GM13976 (cell line): Measurements from ENCODE around the gene FAM167B.

ENCODE experiments used
- DNase-seq: peaks from one replicate; pipeline ENCODE4 v3.0.0; 2012; ENCODE audit warnings: low spot score
- in situ Hi-C: fragments of 300-500 bp; cut with MboI; formaldehyde crosslinking; loops from one replicate; pipeline ENCODE4 v1.12.0; 2022; ENCODE audit warnings: low sequenced_read_pairs, mixed read lengths, inconsistent platforms; ENCODE audit not compliant: unreplicated experiment
- TF ChIP-seq, protein P1 (sequence below): IDR thresholded peaks from 2 replicates; pipeline ENCODE4 v1.5.1; 2012; ENCODE audit warnings: borderline replicate concordance, mild to moderate bottlenecking; ENCODE audit not compliant: insufficient read depth; ENCODE audit errors: extremely low read depth, missing control alignments, control extremely low read depth

Gene FAM167B

DNA sequence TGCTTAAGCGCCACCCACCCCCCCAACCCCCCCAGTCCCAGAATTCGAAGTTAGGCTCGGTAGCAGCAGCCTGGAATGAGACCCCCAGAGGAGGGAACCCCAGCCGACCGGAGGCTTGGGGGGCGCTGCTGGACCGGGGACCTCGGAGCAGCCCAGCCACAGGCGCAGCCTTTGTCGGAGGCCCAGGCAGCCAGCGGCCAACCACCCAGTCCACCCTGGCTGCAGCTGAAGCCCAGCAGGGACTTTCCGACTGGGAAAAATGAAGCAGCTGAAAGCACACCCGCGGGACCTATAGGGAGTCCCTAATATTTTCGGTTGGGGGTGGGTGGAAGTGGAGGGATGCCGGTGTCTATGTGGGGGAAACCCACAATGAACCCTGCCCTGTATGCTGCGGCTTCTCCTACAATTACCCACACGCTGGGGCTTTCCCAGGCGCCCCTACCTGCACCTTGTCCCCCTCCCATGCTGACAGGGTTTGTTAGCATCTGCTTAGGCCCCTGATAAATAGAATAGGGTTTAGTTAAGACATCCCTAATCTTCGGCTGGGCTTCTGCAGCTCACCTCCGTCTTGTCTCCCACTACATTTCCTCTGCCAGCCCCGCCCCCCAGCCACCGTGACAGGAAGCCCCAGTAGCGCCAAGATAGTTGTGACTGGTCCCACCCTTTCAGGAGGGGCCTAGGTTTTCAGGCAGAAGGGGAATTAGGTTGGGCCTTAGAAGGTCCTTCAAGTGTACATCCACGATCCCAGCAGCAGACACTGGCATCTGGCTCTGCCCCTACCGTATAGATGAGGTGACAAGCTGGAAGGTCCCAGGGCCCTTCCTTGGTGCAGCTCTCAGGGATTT lies 45.8 kb upstream of the FAM167B start:
- DNase-seq: peak; percentile 86
- in situ Hi-C loops: no loop called here
- TF ChIP-seq, protein P1, sequence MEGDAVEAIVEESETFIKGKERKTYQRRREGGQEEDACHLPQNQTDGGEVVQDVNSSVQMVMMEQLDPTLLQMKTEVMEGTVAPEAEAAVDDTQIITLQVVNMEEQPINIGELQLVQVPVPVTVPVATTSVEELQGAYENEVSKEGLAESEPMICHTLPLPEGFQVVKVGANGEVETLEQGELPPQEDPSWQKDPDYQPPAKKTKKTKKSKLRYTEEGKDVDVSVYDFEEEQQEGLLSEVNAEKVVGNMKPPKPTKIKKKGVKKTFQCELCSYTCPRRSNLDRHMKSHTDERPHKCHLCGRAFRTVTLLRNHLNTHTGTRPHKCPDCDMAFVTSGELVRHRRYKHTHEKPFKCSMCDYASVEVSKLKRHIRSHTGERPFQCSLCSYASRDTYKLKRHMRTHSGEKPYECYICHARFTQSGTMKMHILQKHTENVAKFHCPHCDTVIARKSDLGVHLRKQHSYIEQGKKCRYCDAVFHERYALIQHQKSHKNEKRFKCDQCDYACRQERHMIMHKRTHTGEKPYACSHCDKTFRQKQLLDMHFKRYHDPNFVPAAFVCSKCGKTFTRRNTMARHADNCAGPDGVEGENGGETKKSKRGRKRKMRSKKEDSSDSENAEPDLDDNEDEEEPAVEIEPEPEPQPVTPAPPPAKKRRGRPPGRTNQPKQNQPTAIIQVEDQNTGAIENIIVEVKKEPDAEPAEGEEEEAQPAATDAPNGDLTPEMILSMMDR: no peak

DNA sequence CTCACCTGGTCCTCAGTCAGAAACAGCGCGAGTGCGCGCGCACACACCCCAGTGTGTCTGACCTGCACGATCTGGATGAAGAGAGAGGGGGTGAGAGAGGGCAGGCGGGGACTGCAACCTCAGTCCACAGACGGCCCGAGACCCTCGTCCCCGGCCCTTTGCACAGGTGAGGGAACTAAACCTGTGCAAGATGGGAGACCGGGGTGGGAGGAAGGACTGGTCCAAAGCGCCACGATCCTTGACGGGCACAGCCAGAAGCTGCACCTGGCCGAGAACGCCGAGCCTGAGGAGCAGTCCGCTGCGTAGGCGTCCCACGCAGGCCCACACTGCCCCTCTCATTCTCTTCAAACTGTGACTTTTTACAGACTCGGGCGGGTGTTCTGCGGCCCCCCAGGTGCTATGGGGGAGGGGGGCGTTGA lies 42.1 kb upstream of the FAM167B start:
- in situ Hi-C loops: no loop called here
- DNase-seq: no peak
- TF ChIP-seq, protein P1: no peak

DNA sequence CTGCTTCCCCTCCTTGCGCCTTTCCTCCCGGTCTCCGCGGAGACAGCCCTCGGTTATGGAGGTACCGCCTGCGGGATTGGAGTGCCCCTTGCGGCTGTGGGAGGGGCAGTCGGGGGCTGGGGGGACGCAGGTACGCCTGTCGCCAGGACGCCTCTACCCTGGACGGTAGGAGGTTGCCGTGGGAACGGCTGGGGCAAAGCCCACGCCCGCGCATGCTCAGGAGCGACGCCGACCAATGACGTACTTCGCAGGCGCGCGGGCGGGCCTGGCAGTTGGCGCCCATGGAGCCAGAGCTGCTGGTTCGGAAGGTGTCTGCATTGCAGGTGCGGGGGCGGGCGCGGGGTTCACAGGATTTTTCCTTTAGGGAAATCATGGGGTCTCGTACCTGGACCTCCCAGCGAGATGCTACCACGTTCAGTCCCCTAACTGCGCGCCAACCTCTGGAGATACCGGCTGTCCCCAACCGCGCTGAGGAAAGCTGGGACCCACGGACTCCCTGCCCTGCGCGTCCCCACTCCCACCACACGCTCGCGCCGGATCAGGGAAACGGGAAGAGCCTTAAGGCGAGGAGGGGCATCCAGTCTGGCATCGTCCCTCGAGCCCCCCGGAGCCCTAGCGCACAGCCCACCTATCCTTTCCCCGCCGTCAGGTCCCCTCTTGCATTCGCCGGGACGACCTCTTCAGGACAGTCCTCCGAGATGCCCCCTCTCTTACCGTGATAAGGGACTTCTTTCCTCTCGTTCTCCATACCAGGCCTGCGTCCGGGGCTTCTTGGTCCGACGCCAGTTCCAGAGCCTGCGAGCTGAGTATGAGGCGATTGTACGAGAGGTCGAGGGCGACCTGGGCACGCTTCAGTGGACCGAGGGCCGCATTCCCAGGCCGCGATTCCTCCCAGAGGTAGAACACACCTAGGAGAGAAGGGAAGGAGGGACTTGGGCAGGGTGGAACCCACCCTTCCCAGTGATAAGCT lies 41.3 kb upstream of the FAM167B start, which contains the start of gene IQCC:
Gene IQCC, plus strand, starts transcription at position 271 of the 970 bp plus-strand sequence. Its CDS starts 11 bp downstream, at position 282.
- DNase-seq: peak; percentile 96
- in situ Hi-C loops: no loop called here
- TF ChIP-seq, protein P1: no peak

DNA sequence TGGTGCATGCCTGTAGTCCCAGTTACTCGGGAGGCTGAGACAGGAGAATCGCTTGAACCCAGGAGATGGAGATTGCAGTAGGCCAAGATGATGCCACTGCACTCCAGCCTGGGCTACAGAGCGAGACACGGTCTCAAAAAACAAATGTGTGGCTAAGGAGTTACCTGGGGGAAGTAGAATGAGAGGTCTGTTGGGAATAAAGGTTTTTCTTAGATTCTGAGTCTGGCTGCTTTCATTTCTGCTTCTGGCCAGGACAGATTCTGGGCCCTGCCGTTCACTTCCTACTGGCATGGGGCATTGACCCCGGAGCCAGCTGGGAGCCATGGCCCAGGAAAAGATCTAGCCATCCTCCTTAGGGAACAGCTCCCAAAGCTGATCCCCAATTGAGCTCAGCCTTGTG lies 38.6 kb upstream of the FAM167B start:
- no peak for DNase-seq
- in situ Hi-C loops: no loop called here
- TF ChIP-seq, protein P1: no peak

DNA sequence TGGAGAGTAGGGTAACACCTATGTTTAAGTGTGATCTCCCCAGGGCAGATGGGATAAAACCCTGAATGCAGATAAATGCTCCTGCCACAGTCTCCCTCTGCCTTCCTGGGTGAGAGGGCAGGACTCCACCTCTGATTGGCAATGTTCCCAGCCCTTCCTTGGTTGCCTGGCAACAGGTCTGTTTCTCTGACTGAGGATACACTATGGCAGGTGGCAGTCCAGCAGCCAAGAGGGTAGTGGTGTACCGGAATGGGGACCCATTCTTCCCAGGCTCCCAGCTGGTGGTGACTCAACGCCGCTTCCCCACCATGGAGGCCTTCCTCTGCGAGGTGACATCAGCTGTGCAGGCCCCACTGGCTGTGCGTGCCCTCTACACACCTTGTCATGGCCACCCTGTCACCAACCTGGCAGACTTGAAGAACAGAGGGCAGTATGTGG lies 38.1 kb upstream of the FAM167B start, which contains the start of gene DCDC2B:
Gene DCDC2B, plus strand, starts transcription at position 199 of the 438 bp plus-strand sequence. Its CDS starts 5 bp downstream, at position 204.
- no peak for DNase-seq
- in situ Hi-C loops: no loop called here
- TF ChIP-seq, protein P1: no peak

DNA sequence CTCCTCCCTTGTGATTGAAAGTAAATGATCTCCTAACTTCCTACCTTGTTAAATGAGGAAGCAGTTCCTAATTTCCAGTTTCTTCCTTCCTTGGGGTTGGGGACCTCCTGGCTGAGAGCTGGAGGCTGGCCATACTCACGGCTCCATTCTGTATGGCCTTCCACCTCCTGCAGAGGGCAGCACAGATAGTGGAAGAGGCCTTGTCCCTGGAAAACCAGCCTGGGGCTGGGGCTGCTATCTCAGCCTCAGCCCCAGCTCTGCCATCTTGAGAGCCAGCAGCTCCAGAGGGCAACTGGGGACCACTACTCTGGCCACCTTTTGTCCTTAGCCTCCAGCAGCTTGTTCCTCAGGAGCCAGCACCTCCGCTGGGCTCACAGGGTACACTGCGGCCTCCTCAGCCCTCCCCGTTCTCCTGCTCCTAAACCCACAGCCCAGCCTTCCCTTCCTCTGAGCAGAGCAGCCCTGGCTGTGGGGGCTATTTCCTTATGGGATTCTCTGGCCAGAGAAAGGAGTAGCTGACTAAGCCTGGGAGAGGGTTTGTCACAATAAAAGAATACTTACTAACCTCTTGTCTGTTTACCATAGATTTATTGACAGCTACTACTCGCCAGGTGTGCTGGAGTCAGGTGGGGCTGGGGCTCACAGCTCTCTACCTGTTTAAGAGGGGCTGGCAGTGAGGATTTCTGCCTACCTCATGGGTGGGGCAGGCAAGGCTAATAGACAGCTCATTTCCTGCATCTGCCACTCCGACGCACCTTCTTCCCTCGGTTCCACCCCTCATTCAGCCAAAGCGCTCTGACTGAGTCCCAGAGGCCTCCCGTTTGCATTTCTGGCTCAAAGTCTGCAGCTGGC lies 31.2 kb upstream of the FAM167B start:
- peak; percentile 73 for DNase-seq
- TF ChIP-seq, protein P1: peak; percentile 74
- in situ Hi-C loops: no loop called here
